HepG2 (cell line): ENCODE data around the gene DCLK1.

Experiments used
- MTF2 ChIP-seq: sonication (generic); formaldehyde crosslinking; IDR thresholded peaks from 2 replicates; pipeline ENCODE4 v1.5.0; 2020; ENCODE audit warnings: missing genetic modification reagents, borderline replicate concordance
- ZSCAN30 ChIP-seq: sonication (generic); formaldehyde crosslinking; IDR thresholded peaks from 2 replicates; pipeline ENCODE4 v1.5.0; 2020; ENCODE audit warnings: mild to moderate bottlenecking, missing genetic modification reagents

- TF ChIP-seq ZSCAN30 (CRISPR knock-in tag) (no peak), MTF2 (CRISPR knock-in tag) (no peak)
Observed at GRCh38 chr13:36143738-36144137, 12.6 kb upstream of the DCLK1 start.
